ENCODE data around the gene ABCC1.

- TF ChIP-seq ZNF274 (IDR thresholded peaks at IDR 0.05; ENCODE audit: low read depth, low read length): no peak
- TF ChIP-seq YY1 (IDR thresholded peaks at IDR 0.05; ENCODE audit: insufficient read depth, insufficient read length): no peak
- no peak for TF ChIP-seq SUZ12 (IDR thresholded peaks at IDR 0.05; ENCODE audit: extremely low read depth, insufficient read depth, insufficient read length)
These were observed 92.7 kb downstream of the ABCC1 start for GRCh38 chr16:16042076-16042475.

All from NT2/D1 (cell line).